Measurements from ENCODE around the gene DST.

Gene DST

GRCh38 chr6:56579155-56579851, 63.4 kb downstream of the DST start:
- no peak overlapping the region for H3K4me2 ChIP-seq (ENCODE audit: insufficient read depth, low read length, poor library complexity, severe bottlenecking)
- no peak overlapping the region for H4K91ac ChIP-seq (ENCODE audit: low read depth, low read length, poor library complexity)
- H3K4ac ChIP-seq (ENCODE audit: low read length) = no peak overlapping the region
- H3K36me3 ChIP-seq (replicated peaks in 1 of 2; ENCODE audit: control insufficient read depth in 2 of 2, insufficient read depth in 2 of 2, low read length in 2 of 2) = peaks cover 5 to 26% of the 10 kb centered on the region in 2 donors
- H2AK5ac ChIP-seq (ENCODE audit: low read depth, low read length) = no peak overlapping the region
- H3K79me1 ChIP-seq (ENCODE audit: low read depth, low read length) = no peaks in the 10 kb centered on the region
- no peak overlapping the region for H3K23ac ChIP-seq (ENCODE audit: low read depth, low read length, poor library complexity)
- no peak overlapping the region for H2BK15ac ChIP-seq (ENCODE audit: low read length)
- H3K18ac ChIP-seq (ENCODE audit: low read length) = no peak overlapping the region
- no CpG with 5 or more reads among the region's 2 CpGs for WGBS, 2 donors (ENCODE audit: extremely low coverage in 2 of 2, insufficient read length in 2 of 2, insufficient replicate concordance in 1 of 2)
- no peak overlapping the region for H3K4me3 ChIP-seq (ENCODE audit: low read length in 2 of 2)
- H2BK5ac ChIP-seq (ENCODE audit: low read length) = no peak overlapping the region
- H3K14ac ChIP-seq (ENCODE audit: low read length) = no peak overlapping the region
- H2AFZ ChIP-seq (ENCODE audit: low read length) = no peak overlapping the region
- H4K8ac ChIP-seq (ENCODE audit: low read depth, low read length) = no peak overlapping the region
- peaks cover 0 to 3% of the 10 kb centered on the region in 2 donors for H3K4me1 ChIP-seq (ENCODE audit: control insufficient read depth in 2 of 2, insufficient read depth in 1 of 2, low read depth in 1 of 2, low read length in 2 of 2)
- no peaks in the 10 kb centered on the region for H3K27me3 ChIP-seq (ENCODE audit: control insufficient read depth in 3 of 3, insufficient read depth in 3 of 3, low read depth in 1 of 3, low read length in 3 of 3)
- no peaks in the 10 kb centered on the region for H3K9me3 ChIP-seq (replicated peaks in 1 of 2; ENCODE audit: control insufficient read depth in 2 of 2, insufficient read depth in 1 of 2, low read depth in 1 of 2, low read length in 2 of 2)
- no peak for DNase-seq (ENCODE audit: low spot score)
- H3K9ac ChIP-seq (ENCODE audit: low read depth, low read length, poor library complexity) = no peak overlapping the region
- H2BK12ac ChIP-seq (ENCODE audit: low read length) = no peak overlapping the region
- H2BK120ac ChIP-seq (ENCODE audit: low read depth, low read length) = no peak overlapping the region
- H3K27ac ChIP-seq (replicated peaks; ENCODE audit: low read length) = no peak overlapping the region

- Histone ChIP-seq H4K8ac (ENCODE audit: low read depth, low read length) (no peak overlapping the region), H3K27ac (replicated peaks; ENCODE audit: low read length) (no peak overlapping the region), H3K4me2 (ENCODE audit: insufficient read depth, low read length, poor library complexity, severe bottlenecking) (no peak overlapping the region), H2BK12ac (ENCODE audit: low read length) (no peak overlapping the region), H3K9me3 (replicated peaks in 1 of 2; ENCODE audit: control insufficient read depth in 2 of 2, insufficient read depth in 1 of 2, low read depth in 1 of 2, low read length in 2 of 2) (no peaks in the 10 kb centered on the region), H3K79me1 (ENCODE audit: low read depth, low read length) (no peaks in the 10 kb centered on the region), H3K14ac (ENCODE audit: low read length) (no peak overlapping the region), H3K36me3 (replicated peaks in 1 of 2; ENCODE audit: control insufficient read depth in 2 of 2, insufficient read depth in 2 of 2, low read length in 2 of 2) (peaks cover 6 to 55% of the 10 kb centered on the region in 2 donors), H3K4ac (ENCODE audit: low read length) (no peak overlapping the region), H3K9ac (ENCODE audit: low read depth, low read length, poor library complexity) (no peak overlapping the region), H3K18ac (ENCODE audit: low read length) (no peak overlapping the region), H2BK5ac (ENCODE audit: low read length) (no peak overlapping the region), H3K27me3 (ENCODE audit: control insufficient read depth in 3 of 3, insufficient read depth in 3 of 3, low read depth in 1 of 3, low read length in 3 of 3) (no peaks in the 10 kb centered on the region), H2AFZ (ENCODE audit: low read length) (no peak overlapping the region), H4K91ac (ENCODE audit: low read depth, low read length, poor library complexity) (no peak overlapping the region), H2BK120ac (ENCODE audit: low read depth, low read length) (no peak overlapping the region), H2AK5ac (ENCODE audit: low read depth, low read length) (no peak overlapping the region), H2BK15ac (ENCODE audit: low read length) (no peak overlapping the region), H3K4me3 (ENCODE audit: low read length in 2 of 2) (no peak overlapping the region), H3K4me1 (ENCODE audit: control insufficient read depth in 2 of 2, insufficient read depth in 1 of 2, low read depth in 1 of 2, low read length in 2 of 2) (peaks cover 0 to 5% of the 10 kb centered on the region in 2 donors), H3K23ac (ENCODE audit: low read depth, low read length, poor library complexity) (no peak overlapping the region)
- no peak for DNase-seq (ENCODE audit: low spot score)
- no CpG with 5 or more reads among the region's 3 CpGs for WGBS, 2 donors (ENCODE audit: extremely low coverage in 2 of 2, insufficient read length in 2 of 2, insufficient replicate concordance in 1 of 2)
These were observed 67.0 kb downstream of the DST start for GRCh38 chr6:56575736-56576135.

DNA sequence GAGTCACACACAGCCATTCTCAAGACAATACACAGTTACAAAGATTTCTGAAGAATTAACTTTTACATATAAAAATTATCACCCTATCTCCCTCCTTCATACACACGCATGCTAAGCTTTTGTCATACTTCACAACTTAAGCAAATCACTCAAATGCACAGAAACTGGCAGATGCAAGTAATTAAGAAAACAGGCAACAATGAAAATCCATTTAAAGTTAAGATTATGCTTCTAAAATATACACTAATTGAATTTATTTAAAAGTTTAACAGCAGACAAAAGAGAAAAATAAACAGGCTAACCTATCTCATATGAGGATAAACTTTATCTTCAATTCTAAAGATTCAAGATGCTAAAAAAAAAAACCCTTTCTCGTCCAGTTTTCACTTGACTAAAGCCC, 68.4 kb downstream of the DST start:
- H3K4me3 ChIP-seq (ENCODE audit: low read length in 2 of 2) = no peak overlapping the region
- peaks cover 4 to 62% of the 10 kb centered on the region in 2 donors for H3K36me3 ChIP-seq (replicated peaks in 1 of 2; ENCODE audit: control insufficient read depth in 2 of 2, insufficient read depth in 2 of 2, low read length in 2 of 2)
- H2BK5ac ChIP-seq (ENCODE audit: low read length) = no peak overlapping the region
- H4K8ac ChIP-seq (ENCODE audit: low read depth, low read length) = no peak overlapping the region
- no peak for DNase-seq (ENCODE audit: low spot score)
- no peak overlapping the region for H3K9ac ChIP-seq (ENCODE audit: low read depth, low read length, poor library complexity)
- H3K9me3 ChIP-seq (replicated peaks in 1 of 2; ENCODE audit: control insufficient read depth in 2 of 2, insufficient read depth in 1 of 2, low read depth in 1 of 2, low read length in 2 of 2) = no peaks in the 10 kb centered on the region
- H3K27me3 ChIP-seq (ENCODE audit: control insufficient read depth in 3 of 3, insufficient read depth in 3 of 3, low read depth in 1 of 3, low read length in 3 of 3) = no peaks in the 10 kb centered on the region
- no peak overlapping the region for H2BK120ac ChIP-seq (ENCODE audit: low read depth, low read length)
- WGBS, 2 donors (ENCODE audit: extremely low coverage in 2 of 2, insufficient read length in 2 of 2, insufficient replicate concordance in 1 of 2) = 100% methylated on average over 1 of the region's 2 CpGs
- no peak overlapping the region for H2AFZ ChIP-seq (ENCODE audit: low read length)
- H3K27ac ChIP-seq (replicated peaks; ENCODE audit: low read length) = no peak overlapping the region
- no peak overlapping the region for H3K23ac ChIP-seq (ENCODE audit: low read depth, low read length, poor library complexity)
- H2BK12ac ChIP-seq (ENCODE audit: low read length) = no peak overlapping the region
- H3K18ac ChIP-seq (ENCODE audit: low read length) = no peak overlapping the region
- no peaks in the 10 kb centered on the region for H3K79me1 ChIP-seq (ENCODE audit: low read depth, low read length)
- H3K4me1 ChIP-seq (ENCODE audit: control insufficient read depth in 2 of 2, insufficient read depth in 1 of 2, low read depth in 1 of 2, low read length in 2 of 2) = peaks cover 0 to 5% of the 10 kb centered on the region in 2 donors
- H2BK15ac ChIP-seq (ENCODE audit: low read length) = no peak overlapping the region
- no peak overlapping the region for H3K14ac ChIP-seq (ENCODE audit: low read length)
- no peak overlapping the region for H2AK5ac ChIP-seq (ENCODE audit: low read depth, low read length)
- no peak overlapping the region for H4K91ac ChIP-seq (ENCODE audit: low read depth, low read length, poor library complexity)
- no peak overlapping the region for H3K4ac ChIP-seq (ENCODE audit: low read length)
- H3K4me2 ChIP-seq (ENCODE audit: insufficient read depth, low read length, poor library complexity, severe bottlenecking) = no peak overlapping the region

DNA sequence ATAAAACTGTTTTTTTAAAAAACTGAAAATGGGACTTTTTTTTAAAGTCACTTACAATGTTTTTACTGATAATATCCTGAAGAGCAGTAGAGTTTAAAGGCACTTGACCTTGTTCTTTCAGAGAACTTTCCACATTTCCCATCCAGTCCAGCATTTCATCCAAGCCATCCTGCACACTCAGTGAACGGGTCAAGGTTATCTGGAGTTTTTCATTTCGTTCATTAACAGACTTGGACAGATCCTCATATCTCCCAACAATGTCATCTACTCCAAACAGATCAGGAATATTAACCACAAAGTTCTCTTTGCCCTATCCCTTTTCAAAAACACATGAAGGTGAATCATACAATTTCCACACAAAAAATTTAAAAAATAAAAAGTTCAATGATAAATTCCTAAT, 69.1 kb downstream of the DST start:
- no CpG with 5 or more reads among the region's 2 CpGs for WGBS, 2 donors (ENCODE audit: extremely low coverage in 2 of 2, insufficient read length in 2 of 2, insufficient replicate concordance in 1 of 2)
- Histone ChIP-seq H3K23ac (ENCODE audit: low read depth, low read length, poor library complexity) (no peak overlapping the region), H2BK5ac (ENCODE audit: low read length) (no peak overlapping the region), H3K4me3 (ENCODE audit: low read length in 2 of 2) (no peak overlapping the region), H3K9ac (ENCODE audit: low read depth, low read length, poor library complexity) (no peak overlapping the region), H3K18ac (ENCODE audit: low read length) (no peak overlapping the region), H3K4ac (ENCODE audit: low read length) (no peak overlapping the region), H3K14ac (ENCODE audit: low read length) (no peak overlapping the region), H3K27me3 (ENCODE audit: control insufficient read depth in 3 of 3, insufficient read depth in 3 of 3, low read depth in 1 of 3, low read length in 3 of 3) (no peaks in the 10 kb centered on the region), H3K36me3 (replicated peaks in 1 of 2; ENCODE audit: control insufficient read depth in 2 of 2, insufficient read depth in 2 of 2, low read length in 2 of 2) (peaks cover 4 to 58% of the 10 kb centered on the region in 2 donors), H3K27ac (replicated peaks; ENCODE audit: low read length) (no peak overlapping the region), H2BK12ac (ENCODE audit: low read length) (no peak overlapping the region), H3K9me3 (replicated peaks in 1 of 2; ENCODE audit: control insufficient read depth in 2 of 2, insufficient read depth in 1 of 2, low read depth in 1 of 2, low read length in 2 of 2) (no peaks in the 10 kb centered on the region), H3K4me2 (ENCODE audit: insufficient read depth, low read length, poor library complexity, severe bottlenecking) (no peak overlapping the region), H2BK15ac (ENCODE audit: low read length) (no peak overlapping the region), H4K8ac (ENCODE audit: low read depth, low read length) (no peak overlapping the region), H2AFZ (ENCODE audit: low read length) (no peak overlapping the region), H3K4me1 (ENCODE audit: control insufficient read depth in 2 of 2, insufficient read depth in 1 of 2, low read depth in 1 of 2, low read length in 2 of 2) (peaks cover 0 to 5% of the 10 kb centered on the region in 2 donors), H2BK120ac (ENCODE audit: low read depth, low read length) (no peak overlapping the region), H2AK5ac (ENCODE audit: low read depth, low read length) (no peak overlapping the region), H4K91ac (ENCODE audit: low read depth, low read length, poor library complexity) (no peak overlapping the region), H3K79me1 (ENCODE audit: low read depth, low read length) (no peaks in the 10 kb centered on the region)
- no peak for DNase-seq (ENCODE audit: low spot score)

Data from neuronal stem cell (in vitro differentiated cells).